ENCODE measurements around the gene CDH9.
A peak's percentile ranks its signal among the peaks of the same experiment; 100 is the strongest.

The CDH9 gene, protein sequence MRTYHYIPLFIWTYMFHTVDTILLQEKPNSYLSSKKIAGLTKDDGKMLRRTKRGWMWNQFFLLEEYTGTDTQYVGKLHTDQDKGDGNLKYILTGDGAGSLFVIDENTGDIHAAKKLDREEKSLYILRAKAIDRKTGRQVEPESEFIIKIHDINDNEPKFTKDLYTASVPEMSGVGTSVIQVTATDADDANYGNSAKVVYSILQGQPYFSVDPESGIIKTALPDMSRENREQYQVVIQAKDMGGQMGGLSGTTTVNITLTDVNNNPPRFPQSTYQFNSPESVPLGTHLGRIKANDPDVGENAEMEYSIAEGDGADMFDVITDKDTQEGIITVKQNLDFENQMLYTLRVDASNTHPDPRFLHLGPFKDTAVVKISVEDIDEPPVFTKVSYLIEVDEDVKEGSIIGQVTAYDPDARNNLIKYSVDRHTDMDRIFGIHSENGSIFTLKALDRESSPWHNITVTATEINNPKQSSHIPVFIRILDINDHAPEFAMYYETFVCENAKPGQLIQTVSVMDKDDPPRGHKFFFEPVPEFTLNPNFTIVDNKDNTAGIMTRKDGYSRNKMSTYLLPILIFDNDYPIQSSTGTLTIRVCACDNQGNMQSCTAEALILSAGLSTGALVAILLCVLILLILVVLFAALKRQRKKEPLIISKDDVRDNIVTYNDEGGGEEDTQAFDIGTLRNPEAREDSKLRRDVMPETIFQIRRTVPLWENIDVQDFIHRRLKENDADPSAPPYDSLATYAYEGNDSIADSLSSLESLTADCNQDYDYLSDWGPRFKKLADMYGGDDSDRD

DNA sequence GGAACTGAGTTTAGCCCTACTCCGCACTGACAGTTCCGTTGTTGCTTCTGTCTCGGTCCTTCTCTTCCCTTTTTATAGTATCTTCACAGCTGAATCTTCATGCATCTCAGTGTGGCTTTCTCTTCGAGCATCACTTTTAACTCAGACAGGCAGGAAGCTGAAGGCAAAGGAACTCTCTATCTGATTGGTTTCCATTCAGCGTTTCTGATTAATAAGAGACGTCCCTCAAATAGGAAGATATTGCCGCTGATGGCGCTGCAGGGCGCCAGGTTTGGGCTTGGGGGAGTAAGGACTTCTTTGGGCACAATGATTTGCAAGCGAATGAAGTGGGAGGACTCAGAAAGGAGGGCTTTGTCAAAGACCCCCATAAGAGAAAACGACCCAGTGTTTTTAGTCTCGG is at the start of gene CDH9:
CDH9 (minus strand) TSS at position 111 of the 400 bp plus-strand sequence. CDS start 50,253 bp downstream, outside the sequence.
- DNase-seq (ENCODE audit: low read depth in 2 of 2), result no peak

DNA sequence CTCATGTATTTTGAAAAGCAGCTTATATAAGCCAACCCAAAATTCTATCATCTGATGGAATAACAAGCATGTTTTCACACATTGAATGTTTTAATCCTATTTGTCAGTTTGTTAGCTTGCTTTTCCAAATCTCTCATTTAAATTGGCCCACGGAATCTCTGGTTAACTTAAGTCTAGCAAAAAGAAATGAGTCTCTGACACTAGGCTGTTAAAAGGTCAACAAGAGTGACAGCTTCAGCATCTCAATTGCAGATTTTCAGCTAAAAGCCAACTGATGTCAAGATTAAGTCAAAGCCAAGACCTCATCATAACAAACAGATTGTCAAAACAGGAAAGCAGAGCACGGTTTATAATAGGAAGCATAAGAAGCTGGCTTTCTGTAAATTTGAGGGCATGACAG is 49.4 kb upstream of the CDH9 start:
- no peak for DNase-seq (ENCODE audit: low read depth in 2 of 2)

DNA sequence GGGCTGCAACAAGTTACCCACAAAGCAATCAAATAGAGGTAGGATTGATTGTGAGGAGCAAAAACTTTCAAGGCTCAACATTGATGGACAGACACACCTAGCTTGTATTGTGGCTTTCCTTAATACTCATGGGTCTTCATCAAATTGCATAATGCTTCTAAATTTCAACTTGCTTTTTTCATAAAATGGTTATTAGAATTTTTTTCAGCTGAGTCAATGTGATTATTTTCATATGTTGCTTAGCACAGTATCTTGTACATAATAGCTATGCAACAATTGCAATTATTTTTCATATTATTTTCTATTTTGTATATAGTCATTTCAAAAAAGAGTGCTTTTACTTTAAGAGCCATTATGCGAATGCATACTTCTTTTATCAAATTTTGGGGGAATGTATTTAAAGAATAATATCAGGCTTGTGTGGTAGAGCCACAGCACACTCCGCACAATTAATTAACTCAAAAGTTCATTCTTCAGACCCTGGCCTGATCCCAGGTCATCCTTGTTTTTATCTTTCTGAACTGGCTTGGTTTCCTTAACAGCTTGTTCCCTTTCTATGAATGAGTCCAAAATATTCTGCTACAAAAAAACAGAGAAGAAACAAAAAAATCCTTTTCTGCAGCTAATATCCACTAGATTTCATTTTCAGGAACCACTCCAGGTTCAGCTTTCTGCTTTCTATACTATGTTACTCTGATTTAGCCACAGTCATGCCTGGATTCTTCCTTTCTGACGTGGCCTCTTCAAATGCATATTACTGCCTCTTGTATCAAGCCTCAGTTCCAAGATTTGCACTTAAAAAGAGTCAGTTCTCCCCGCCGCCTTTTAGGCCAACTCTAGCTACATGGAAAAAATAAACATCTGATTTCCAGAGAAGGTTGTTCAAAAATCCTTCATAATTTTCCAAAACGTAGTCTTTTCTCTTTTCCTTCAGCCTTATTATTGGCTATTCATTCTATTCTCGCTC is 45.3 kb upstream of the CDH9 start:
- DNase-seq (ENCODE audit: low read depth in 2 of 2), result no peak

DNA sequence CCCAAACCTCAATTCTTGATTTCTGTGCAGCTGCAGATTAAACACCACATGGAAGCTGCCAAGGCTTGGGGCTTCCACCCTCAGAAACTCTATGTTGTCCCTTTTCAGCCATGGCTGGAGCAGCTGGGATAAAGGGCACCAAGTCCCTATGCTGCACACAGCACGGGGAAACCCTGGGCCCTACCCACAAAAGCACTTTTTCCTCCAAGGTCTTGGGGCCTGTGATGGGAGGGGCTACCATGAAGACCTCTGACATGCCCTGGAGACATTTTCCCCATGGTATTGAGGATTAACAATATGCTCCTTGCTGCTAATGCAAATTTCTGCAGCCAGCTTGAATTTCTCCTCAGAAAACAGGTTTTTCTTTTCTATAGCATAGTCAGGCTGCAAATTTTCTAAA is 41.8 kb upstream of the CDH9 start:
- DNase-seq (ENCODE audit: low read depth in 2 of 2), result no peak

DNA sequence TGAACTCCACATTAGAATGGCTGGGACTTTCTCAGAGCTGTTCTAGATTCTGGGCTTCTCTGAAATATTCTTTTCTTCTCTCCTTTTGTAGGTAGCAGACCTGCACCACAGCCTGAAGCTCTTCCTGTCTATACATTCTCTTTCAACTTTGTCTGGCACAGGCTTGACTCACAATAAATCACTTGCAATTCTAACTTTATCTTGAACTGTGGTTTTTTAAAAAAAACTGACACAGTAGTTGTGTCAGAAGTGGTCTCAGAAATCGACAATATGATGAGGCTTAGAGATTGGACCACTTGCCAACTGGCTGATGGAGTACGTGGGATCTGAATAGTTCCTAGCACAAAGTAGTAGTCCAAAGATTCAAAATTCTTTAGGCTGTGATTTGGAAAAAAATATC is 24.1 kb upstream of the CDH9 start:
- no peak for DNase-seq (ENCODE audit: low read depth in 2 of 2)

DNA sequence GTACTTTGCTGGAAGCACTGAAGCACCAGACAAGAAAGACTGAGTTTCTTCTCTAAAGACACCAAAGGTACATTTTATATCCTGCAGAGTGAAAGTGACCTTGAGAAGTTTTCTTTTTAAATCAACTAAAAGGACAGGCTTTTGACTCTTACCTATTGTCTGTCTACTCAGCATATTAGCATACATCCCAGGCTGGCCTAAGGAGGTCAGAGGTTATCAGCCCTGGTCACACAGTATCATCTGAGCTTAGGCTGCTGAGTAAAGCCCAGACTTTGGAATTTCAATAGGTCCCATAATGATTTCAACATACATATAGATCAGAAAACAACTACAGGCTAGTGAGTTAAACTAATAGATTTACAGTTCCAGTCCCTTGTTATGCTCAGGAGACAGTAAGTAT is 10.1 kb upstream of the CDH9 start:
- no peak for DNase-seq (ENCODE audit: low read depth in 2 of 2)

DNA sequence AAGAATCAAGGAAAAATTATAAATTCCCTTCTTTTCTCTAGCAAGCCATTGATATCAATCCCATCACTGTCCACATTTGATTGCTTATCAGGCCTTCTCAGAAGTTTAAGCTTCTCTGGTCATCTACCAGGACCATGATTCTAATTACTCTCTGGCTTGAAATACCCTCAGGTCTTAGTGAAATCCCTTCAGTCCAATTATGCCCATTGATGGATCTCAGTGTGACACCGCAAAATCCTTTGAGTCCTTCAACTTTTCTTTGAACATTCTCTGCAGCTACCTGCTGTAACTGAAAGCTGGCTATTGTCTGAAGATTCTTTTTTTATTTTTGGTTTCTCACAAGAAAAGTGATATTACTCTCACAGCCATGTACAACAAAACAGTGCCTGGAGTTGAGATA is 3.0 kb upstream of the CDH9 start:
- DNase-seq (ENCODE audit: low read depth in 2 of 2), result no peak

DNA sequence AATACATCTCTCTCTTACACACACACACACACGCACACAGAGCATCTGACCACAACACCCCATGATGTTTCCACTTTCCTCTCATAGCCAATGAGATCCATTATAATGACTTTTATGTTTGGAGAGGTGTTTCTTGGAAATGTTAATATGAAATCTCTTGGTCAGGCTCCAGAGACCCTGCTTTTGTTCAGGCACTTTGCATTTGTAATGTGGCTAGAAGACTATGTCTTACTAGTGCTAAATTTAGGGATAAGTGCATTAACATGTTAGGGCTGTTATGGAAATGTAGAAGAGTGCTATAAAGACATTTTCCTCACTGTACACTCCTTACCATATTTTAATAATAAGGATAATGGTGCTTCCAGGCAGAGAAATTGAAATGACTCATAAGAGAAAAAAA is 3.8 kb downstream of the CDH9 start:
- no peak for DNase-seq (ENCODE audit: low read depth in 2 of 2)

DNA sequence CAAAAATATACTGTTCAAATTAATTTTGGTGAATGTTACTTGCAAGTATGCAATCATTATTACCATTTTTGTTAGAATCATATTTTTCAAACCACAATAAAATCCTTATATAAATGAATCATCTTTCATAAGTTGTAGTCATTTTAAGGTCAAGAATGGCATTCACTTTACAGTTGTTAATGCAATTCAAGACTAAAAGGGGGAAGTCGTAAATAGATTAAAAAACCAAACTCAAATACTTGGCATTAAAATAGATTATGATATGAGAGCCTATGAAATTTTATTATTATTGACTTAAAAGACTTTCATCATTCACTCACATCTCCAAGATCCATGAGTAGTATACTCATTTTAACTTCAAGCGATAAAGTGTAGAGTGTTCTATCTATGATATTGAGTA is 11.6 kb downstream of the CDH9 start:
- DNase-seq (ENCODE audit: low read depth in 2 of 2), result peak in 1 of 2 experiments; percentile 6

DNA sequence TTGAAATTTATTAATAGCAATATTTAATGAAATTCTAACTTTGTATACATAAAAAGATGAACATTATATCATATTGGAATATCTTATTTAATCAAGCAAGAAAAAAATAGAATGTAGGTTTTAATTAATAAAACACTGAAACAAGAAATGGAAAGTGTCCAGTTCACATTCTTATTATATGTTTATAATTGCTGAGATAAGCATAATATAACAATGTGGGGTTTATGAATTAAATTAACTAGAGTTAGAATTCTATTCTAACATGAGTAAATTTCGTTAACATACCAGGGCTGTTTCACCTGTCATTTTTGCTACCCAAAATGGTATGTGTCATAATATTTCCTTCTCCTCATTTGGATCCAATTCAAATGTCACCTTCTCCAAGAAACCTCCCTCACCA is 12.3 kb downstream of the CDH9 start:
- DNase-seq (ENCODE audit: low read depth in 2 of 2), result no peak

DNA sequence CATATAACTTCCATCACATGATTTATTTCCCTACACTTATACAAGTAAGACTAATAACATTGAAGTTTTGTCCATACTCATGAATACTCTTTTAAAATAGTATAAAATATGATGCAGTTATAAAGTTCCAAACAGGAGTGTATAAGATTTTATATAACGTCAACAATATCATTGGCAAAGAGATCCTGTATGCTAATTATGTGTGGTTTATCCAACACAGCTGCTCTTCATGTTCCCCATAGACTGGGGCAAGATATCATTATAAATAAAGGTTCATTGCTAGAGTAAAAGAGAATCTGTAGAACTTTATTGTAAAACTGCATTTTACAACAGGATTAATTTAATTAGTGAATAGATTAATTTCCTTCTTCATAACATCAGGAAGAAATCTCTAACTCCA is 16.9 kb downstream of the CDH9 start:
- DNase-seq (ENCODE audit: low read depth in 2 of 2), result no peak

DNA sequence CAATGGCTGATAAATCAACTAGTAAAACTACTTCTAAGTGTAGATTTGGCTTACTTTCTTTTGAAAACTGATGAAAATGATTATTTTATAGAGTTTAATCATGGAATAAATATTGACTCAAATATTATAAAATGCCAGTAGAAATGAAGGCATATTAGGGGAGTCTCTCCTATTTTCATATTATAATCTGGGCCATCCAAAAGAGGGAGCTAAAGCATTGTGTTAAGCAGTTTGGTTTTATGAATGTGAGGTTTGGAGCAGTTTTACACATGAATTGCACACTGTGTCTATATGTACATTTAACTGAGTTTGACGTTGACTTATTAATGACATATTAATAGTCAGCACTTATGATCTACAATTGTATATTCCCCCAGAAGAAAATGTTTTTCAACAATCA is 17.4 kb downstream of the CDH9 start:
- DNase-seq (ENCODE audit: low read depth in 2 of 2), result peak; percentile 16 to 17

DNA sequence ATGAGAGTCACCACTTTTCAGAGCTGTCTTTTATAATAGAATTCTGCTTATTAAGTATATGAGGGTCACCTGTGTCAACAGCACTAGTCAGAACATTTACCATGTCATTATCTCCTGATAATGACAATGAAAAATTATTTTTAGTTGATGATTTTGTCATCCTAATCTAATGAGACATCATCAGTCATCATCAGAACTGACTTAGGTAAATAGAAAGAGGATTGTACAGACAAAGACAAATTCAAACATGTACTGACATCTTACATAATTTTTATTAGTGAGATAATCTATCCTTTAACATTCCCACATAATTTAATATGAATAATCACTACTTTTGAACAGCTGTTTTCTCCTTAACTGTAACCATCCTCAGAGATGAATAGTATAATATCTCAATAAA is 22.6 kb downstream of the CDH9 start:
- DNase-seq (ENCODE audit: low read depth in 2 of 2), result no peak

DNA sequence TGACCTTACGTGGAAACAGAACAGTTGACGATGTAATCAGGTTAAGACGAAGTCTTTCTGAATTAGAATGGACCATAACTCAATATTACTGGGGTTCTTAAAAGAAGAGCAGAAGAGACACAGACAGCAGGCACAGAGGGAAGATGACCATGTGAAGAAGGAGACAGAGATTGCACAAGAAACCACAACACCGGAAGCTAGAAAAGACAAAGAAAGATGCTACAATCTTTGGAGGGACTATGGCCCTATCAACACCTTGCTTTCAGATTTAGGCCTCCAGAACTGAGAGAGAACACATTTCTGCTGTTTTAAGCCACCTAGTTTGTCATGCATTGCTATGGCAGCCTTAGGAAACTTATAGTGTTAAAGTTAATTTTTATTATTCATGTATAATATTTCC is 27.1 kb downstream of the CDH9 start:
- no peak for DNase-seq (ENCODE audit: low read depth in 2 of 2)

DNA sequence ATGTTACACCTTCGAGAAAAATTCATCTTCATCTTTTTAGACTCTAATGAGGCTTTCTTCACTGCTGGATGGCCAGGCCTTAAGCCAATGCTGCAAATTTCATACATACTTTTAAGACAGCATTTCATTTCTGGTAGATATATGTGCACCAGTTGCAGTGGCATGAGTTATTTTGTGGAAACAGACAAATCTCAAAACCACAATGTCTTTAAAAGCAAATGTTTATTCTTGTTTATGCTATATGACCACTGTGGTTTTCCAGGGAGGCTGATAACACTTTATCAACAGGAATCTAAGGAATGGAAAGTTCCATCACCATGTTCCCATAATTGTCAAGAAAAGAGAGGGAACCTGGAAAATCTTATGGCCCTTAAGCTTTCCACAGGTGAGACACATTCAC is 27.7 kb downstream of the CDH9 start:
- no peak for DNase-seq (ENCODE audit: low read depth in 2 of 2)

DNA sequence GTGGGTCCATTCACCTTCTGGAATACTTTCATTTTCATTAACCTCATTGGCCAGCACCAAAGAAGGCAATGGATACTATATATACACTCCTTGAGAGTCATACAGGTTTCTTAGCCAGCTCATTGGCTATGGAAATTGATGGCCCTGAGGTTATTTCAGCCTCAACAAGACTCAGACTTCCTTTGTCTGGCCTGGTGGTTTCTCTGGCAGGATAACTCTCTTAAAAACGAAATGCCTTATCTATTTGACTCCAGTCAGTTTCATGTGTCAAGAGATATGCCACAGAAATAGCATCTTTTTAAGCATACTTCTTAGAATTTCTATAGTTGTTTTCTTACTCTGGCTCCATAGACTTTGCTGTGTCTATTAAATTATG is 28.9 kb downstream of the CDH9 start:
- DNase-seq (ENCODE audit: low read depth in 2 of 2), result no peak

DNA sequence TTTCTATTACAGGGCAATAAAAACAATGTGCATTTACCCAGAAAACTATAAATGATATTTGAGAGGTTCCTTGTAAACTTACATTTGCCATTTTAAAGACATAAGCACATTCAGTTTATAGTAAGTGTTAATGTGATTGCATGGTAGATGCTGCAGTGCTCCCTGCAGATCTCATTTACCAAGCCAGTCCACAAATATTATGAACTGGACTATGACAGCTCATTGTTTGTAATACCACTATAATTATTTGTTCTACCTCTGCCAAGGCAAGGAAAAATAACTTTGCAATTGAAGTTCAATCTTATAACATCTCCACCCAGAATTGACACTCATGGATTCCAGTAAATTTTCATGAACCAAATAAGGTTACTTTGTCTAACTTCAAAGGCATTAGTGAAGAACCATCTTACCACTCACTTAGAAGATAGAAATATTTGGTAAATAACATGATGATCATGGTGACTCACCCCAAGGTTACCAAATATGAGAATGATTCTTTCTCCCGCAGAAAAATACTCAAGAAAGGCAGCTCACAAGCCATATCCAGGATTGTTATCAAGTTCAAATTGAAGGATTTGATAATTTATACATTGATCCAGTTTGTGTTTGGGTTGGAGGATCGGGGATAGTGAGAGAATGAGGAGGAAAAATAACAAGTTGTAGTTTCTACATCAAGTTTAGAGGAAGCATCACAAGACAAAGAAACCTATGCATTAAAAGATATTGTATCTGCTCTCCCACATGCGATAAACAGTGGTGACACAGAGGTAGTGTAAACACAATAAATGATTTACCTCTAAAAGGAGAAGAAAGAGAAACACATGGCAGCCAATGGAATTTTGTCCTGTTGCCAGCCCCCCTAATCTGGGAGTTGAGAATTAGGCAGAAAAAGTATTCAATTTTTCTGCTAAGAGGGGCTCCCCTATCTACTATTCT is 29.5 kb downstream of the CDH9 start:
- no peak for DNase-seq (ENCODE audit: low read depth in 2 of 2)

DNA sequence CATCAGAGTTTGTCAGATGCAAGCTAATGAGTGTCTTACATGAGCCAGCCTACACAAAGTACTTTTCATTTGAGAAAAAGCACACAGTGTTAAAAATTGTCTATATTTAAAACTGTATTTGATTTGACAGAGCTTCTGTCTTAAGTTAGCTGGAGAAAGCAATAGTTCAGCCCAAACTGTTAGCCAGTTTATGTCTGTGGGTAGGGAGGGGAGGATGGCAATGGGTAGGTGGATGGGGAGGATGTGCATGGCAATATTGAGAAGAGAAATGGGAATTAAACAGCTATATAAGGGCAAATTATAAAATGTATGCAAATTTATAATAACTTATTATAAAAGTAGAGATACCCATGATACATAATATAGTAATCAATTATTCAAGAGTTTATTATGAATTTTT is 31.3 kb downstream of the CDH9 start:
- DNase-seq (ENCODE audit: low read depth in 2 of 2), result no peak

DNA sequence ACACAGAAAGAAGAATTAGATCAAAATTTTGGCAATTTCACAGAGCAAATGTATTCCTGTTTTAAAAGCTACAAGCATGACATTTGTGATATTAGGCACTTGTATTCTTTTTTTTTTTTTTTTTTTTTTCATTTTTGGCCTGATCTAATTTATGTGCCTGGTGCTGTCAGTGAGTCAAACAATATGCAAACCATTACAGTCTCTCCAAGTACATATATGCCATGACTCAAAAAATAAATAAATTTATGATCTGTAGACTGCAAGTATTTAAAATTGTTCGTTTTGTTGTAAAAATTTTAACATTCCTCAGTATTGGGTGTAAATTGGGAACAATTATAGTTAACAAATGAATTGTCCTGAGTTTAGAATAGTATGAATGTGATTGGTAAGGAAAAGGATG is 51.4 kb downstream of the CDH9 start:
- DNase-seq (ENCODE audit: low read depth in 2 of 2), result no peak

DNA sequence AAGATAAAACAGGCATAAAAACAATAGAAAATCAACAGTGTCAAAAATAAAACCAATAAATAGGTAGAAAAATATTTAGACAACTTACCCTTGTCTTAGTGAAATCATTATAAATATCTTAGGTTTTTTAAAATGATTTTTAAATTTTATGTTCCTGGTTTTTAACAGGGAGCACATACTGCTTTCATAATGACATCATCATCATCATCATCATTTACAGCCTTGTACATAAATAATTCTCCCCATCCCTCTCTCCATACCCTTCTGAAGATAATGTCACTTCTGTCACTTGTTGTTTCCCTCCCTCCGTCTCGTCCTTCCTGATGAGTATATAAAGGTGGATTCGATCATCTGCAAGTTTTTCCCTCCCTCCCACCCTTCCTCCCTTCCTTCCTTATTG is 56.6 kb downstream of the CDH9 start:
- no peak for DNase-seq (ENCODE audit: low read depth in 2 of 2)

DNA sequence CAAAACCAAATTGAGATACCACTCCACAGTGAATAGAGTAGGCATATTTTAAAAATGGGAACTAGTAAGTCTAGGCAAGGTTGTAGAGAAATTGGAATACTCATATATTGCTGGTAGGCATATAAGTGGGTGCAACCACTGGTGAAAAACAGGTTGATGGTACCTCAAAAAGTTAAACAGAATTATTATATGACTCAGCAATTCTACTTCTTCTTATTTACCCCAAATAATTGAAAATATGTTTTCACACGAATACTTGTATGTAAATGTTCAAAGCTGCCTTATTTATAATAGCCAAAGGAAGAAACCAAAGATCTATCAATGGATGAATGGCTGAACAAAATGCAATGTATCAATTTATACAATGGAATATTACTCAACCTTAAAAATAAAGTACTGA is 79.1 kb downstream of the CDH9 start:
- DNase-seq (ENCODE audit: low read depth in 2 of 2), result no peak

Data from fibroblast of skin of left quadriceps (primary cell).